B cell (primary cell): ENCODE results near the gene TMEM80. TPM values are rescaled to one million over a fixed set of nuclear protein-coding genes. Genes with fewer than 3 reads are reported as not detected.

Experiments used
- ATAC-seq: fragments of 200-7000 bp; cut with Tn5 transposase; one replicate; pipeline ENCODE4 v1.10.0; 2021; ENCODE audit warnings: low read depth, mild to moderate bottlenecking, moderate number of reproducible peaks, moderate library complexity
- CTCF ChIA-PET: fragments of 350-600 bp; sonication (Branson Sonifier 250); formaldehyde crosslinking; loops from one replicate; lab custom pipeline; 2021; ENCODE audit warnings: antibody characterized with exemption, inconsistent platforms; lab: Charles Lee
- POLR2A ChIA-PET: fragments of 350-600 bp; sonication (Branson Sonifier 250); formaldehyde crosslinking; loops from one replicate; lab custom pipeline; 2021; ENCODE audit warnings: antibody characterized with exemption; lab: Charles Lee
- DNase-seq: peaks from one replicate; pipeline ENCODE4 v3.0.0; 2013
- H2AFZ ChIP-seq: 2 replicates; pipeline ENCODE4 v1.6.1; 2012; ENCODE audit warnings: mild to moderate bottlenecking, low read depth, low read length; ENCODE audit not compliant: insufficient read depth, poor library complexity, severe bottlenecking
- H3K27ac ChIP-seq, 2 donors: 1 replicate in 1 of 2; 2 replicates in 1 of 2; pipeline ENCODE4 v1.5.1; 2012 to 2013; ENCODE audit warnings: low read length in 2 of 2, mild to moderate bottlenecking in 2 of 2, moderate library complexity in 1 of 2
- H3K27me3 ChIP-seq, 4 experiments: fragments of 200-600 bp in 1 of 4; sonication (generic) in 1 of 4; replicated peaks in 1 of 4; 1 replicate in 2 of 4; 2 replicates in 2 of 4; pipeline versions ENCODE4 v1.6.1 to v1.7.0; 2013 to 2016; ENCODE audit warnings: low read length in 3 of 4, mild to moderate bottlenecking in 2 of 4, mixed read lengths in 1 of 4, moderate library complexity in 1 of 4; ENCODE audit not compliant: insufficient read depth in 4 of 4, control insufficient read depth in 3 of 4; ENCODE audit errors: control extremely low read depth in 1 of 4
- H3K36me3 ChIP-seq, 2 experiments: replicated peaks in 1 of 2; 1 replicate in 1 of 2; 2 replicates in 1 of 2; pipeline versions ENCODE4 v1.6.1 to v1.7.1; 2013; ENCODE audit warnings: low read length in 1 of 2; ENCODE audit not compliant: insufficient read depth in 2 of 2, control insufficient read depth in 1 of 2; ENCODE audit errors: control extremely low read depth in 1 of 2, extremely low read depth in 1 of 2
- H3K4me1 ChIP-seq, 2 donors: fragments of 200-600 bp in 1 of 2; sonication (generic) in 1 of 2; 1 replicate in 1 of 2; 2 replicates in 1 of 2; pipeline versions ENCODE4 v1.5.1 to v1.6.1; 2013 to 2017; ENCODE audit warnings: low read length in 2 of 2; ENCODE audit not compliant: control insufficient read depth in 2 of 2, insufficient read depth in 2 of 2
- H3K4me2 ChIP-seq: replicated peaks from 2 replicates; pipeline ENCODE3; 2012; ENCODE audit warnings: mild to moderate bottlenecking, low read depth, low read length; ENCODE audit not compliant: poor library complexity, severe bottlenecking
- H3K4me3 ChIP-seq, 5 experiments: fragments of 200-600 bp in 1 of 5; sonication (generic) in 1 of 5; 1 replicate in 3 of 5; 2 replicates in 2 of 5; pipeline versions ENCODE4 v1.5.1 to v1.7.0; 2011 to 2016; ENCODE audit warnings: low read length in 4 of 5, mild to moderate bottlenecking in 4 of 5, low read depth in 2 of 5, control low read depth in 1 of 5, moderate library complexity in 1 of 5; ENCODE audit not compliant: insufficient read depth in 1 of 5; ENCODE audit errors: control extremely low read depth in 1 of 5, extremely low read depth in 1 of 5
- H3K79me2 ChIP-seq: fragments of 200-600 bp; sonication (generic); one replicate; pipeline ENCODE4 v1.6.0; 2016; ENCODE audit warnings: low read length; ENCODE audit not compliant: control insufficient read depth, insufficient read depth
- H3K9ac ChIP-seq: fragments of 200-600 bp; sonication (generic); 2 replicates; pipeline ENCODE4 v1.6.1; 2017; ENCODE audit warnings: mild to moderate bottlenecking, low read length, moderate library complexity
- H3K9me3 ChIP-seq, 3 donors: one replicate each; pipeline versions ENCODE4 v1.6.1 to v1.7.1; 2013; ENCODE audit warnings: low read length in 2 of 3; ENCODE audit not compliant: control insufficient read depth in 2 of 3, insufficient read depth in 1 of 3; ENCODE audit errors: control extremely low read depth in 1 of 3
- H4K20me1 ChIP-seq: 2 replicates; pipeline ENCODE4 v1.6.0; 2012; ENCODE audit warnings: mild to moderate bottlenecking, low read length; ENCODE audit not compliant: insufficient read depth, control insufficient read depth, poor library complexity, severe bottlenecking
- H3K27ac Mint-ChIP-seq: one replicate; pipeline ENCODE4 v1.8.0; 2021; ENCODE audit warnings: mixed read lengths
- H3K27me3 Mint-ChIP-seq: one replicate; pipeline ENCODE4 v1.8.0; 2021; ENCODE audit warnings: mixed read lengths
- H3K4me1 Mint-ChIP-seq: one replicate; pipeline ENCODE4 v1.8.0; 2021; ENCODE audit warnings: mixed read lengths
- H3K4me3 Mint-ChIP-seq: one replicate; pipeline ENCODE4 v1.8.0; 2021; ENCODE audit warnings: mixed read lengths
- H3K9me3 Mint-ChIP-seq: one replicate; pipeline ENCODE4 v1.8.0; 2022; ENCODE audit warnings: mixed read lengths; ENCODE audit not compliant: insufficient read depth
- EZH2 ChIP-seq: IDR thresholded peaks from 2 replicates; pipeline ENCODE4 v1.6.1; 2012; ENCODE audit warnings: borderline replicate concordance, low read depth, mild to moderate bottlenecking, moderate library complexity, low read length; ENCODE audit not compliant: insufficient read depth, poor library complexity, severe bottlenecking
- WGBS: methylation state at CpG from one replicate; pipeline ENCODE4 v1.1.5; 2013; ENCODE audit warnings: missing lambda C conversion rate; ENCODE audit not compliant: insufficient coverage; 5-methylcytosine and 5-hydroxymethylcytosine counted together
- intact Hi-C: fragments of 100-400 bp; cut with micrococcal nuclease; formaldehyde crosslinking; loops from one replicate; pipeline ENCODE4 v1.10.0; 2022
- polyA plus RNA-seq: library from polyadenylated mRNA; depleted of rRNA; stranded (reverse); fragments of >200 nt; gene quantifications from 2 replicates; pipeline ENCODE4 v1.2.3, GENCODE V29; 2012
- total RNA-seq, 2 donors: library from RNA; stranded (reverse); fragments of 120-200 nt in 1 of 2; gene quantifications; 1 replicate in 1 of 2; 2 replicates in 1 of 2; pipeline versions ENCODE4 v1.2.3 to v1.2.4, GENCODE V29; 2013 to 2022
- TF ChIP-seq, protein P1 (sequence below): fragments of 200-600 bp; IDR thresholded peaks from one replicate; pipeline ENCODE4 v1.8.0; 2022; ENCODE audit warnings: antibody characterized with exemption, mild to moderate bottlenecking

The TMEM80 gene
- total and polyA plus RNA-seq, 2 donors (not counting 1 experiment from before 2014, with no cell fraction given), result 72.5 to 84.1 TPM

DNA sequence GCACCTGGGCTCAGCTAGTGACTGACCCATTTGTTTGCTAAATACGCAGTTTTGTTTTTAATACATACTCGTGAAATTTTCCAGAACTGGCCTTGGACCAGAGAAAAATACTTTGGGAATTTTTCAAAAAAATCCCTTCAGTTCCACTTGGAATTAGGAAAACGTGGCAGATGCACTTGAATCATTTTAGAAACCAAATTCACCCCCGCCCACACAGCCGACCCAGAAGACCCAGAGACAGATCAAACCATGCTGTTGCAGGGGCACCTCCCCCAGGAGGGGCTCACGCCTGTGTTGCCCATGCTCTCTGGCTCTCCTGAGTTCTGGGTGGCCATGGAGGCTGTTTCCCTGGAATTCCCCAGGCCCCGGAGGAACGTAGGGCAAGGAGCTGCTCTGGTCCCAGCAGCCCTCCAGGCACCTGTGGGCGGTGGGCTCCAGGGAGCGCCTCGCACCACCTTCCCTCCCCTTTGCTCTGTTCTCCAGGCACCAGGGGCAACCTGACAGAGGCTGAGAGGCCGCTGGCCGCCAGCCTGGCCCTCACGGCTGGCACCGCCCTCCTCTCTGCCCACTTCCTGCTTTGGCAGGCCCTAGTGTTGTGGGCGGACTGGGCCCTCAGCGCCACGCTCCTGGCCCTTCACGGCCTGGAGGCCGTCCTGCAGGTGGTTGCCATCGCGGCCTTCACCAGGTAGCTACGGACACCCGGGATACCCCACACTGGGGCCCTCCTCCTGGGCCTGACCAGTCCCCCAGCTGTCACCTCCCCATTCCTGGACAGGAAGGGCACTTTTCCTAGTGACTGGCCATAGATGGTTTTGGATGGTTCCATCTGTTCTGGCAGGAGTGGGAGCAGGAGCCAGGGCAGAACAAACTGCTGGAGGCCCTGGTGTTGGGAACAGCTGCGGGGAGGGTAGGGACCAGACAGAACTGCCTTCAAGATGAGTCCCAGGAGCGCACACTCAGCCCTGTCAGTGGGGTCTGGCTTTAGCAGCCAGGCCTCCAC, 7.1 kb downstream of the TMEM80 start:
- POLR2A ChIA-PET, result no interaction called here
- ATAC-seq (no peak), DNase-seq (no peak)
- no peak overlapping the region for H2AFZ ChIP-seq
- peaks cover 0 to 21% (median 10%) of the 10 kb centered on the region in 4 experiments for H3K27me3 ChIP-seq
- CTCF ChIA-PET, result no interaction called here
- no peak overlapping the region for H3K4me3 ChIP-seq
- no peak overlapping the region for H3K27ac ChIP-seq
- 81% methylated on average over 25 of the region's 26 CpGs for WGBS
- H3K4me1 ChIP-seq, result peaks cover 13% of the 10 kb centered on the region in 2 donors
- TF ChIP-seq, protein P1, sequence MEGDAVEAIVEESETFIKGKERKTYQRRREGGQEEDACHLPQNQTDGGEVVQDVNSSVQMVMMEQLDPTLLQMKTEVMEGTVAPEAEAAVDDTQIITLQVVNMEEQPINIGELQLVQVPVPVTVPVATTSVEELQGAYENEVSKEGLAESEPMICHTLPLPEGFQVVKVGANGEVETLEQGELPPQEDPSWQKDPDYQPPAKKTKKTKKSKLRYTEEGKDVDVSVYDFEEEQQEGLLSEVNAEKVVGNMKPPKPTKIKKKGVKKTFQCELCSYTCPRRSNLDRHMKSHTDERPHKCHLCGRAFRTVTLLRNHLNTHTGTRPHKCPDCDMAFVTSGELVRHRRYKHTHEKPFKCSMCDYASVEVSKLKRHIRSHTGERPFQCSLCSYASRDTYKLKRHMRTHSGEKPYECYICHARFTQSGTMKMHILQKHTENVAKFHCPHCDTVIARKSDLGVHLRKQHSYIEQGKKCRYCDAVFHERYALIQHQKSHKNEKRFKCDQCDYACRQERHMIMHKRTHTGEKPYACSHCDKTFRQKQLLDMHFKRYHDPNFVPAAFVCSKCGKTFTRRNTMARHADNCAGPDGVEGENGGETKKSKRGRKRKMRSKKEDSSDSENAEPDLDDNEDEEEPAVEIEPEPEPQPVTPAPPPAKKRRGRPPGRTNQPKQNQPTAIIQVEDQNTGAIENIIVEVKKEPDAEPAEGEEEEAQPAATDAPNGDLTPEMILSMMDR, result no peak
- no peak for TF ChIP-seq EZH2
- no peak overlapping the region for H3K4me2 ChIP-seq
- intact Hi-C loops, result no loop called here
- peaks cover 10% of the 10 kb centered on the region for H3K79me2 ChIP-seq
- no peak overlapping the region for H3K9ac ChIP-seq
- peaks cover 0 to 4% (median 0%) of the 10 kb centered on the region in 3 donors for H3K9me3 ChIP-seq
- H3K27ac Mint-ChIP-seq, result no peak overlapping the region
- no peak overlapping the region for H3K4me3 Mint-ChIP-seq
- no peaks in the 10 kb centered on the region for H3K9me3 Mint-ChIP-seq
- peaks cover 10% of the 10 kb centered on the region for H3K4me1 Mint-ChIP-seq
- H3K27me3 Mint-ChIP-seq, result peaks cover 5% of the 10 kb centered on the region
- H4K20me1 ChIP-seq, result peaks cover 12% of the 10 kb centered on the region
- H3K36me3 ChIP-seq, result peaks cover 0 to 19% of the 10 kb centered on the region in 2 experiments

DNA sequence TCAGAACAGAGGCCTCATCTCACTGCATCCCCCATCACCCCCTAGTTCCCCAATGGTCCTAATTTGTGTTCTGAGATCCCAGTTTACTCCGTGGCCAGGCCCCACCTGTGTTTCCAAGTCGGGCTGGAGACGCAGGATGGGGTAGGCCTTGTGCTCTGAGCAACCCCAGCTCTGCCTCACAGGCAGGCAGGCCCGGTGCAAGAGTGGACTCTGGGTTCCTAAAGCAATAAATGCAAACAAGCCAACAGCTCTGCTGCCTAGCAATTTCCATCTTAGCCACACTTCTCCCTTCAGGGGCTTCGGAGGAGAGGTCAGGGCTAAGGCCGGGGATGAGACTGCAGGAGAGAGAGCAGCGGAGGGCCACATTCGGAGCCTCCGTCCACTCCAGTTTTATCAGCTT, 7.9 kb downstream of the TMEM80 start:
- DNase-seq, result no peak
- intact Hi-C loops, result no loop called here
- Histone ChIP-seq H3K9me3 (peaks cover 0 to 4% (median 0%) of the 10 kb centered on the region in 3 donors), H3K79me2 (peaks cover 10% of the 10 kb centered on the region), H3K9ac (no peak overlapping the region), H4K20me1 (peaks cover 12% of the 10 kb centered on the region), H3K4me3 (no peak overlapping the region), H3K27ac (no peak overlapping the region), H3K36me3 (peaks cover 0 to 17% of the 10 kb centered on the region in 2 experiments), H3K27me3 (peaks cover 0 to 24% (median 10%) of the 10 kb centered on the region in 4 experiments), H3K4me1 (peaks cover 8 to 13% of the 10 kb centered on the region in 2 donors), H3K4me2 (no peak overlapping the region), H2AFZ (no peak overlapping the region)
- POLR2A ChIA-PET, result no interaction called here
- CTCF ChIA-PET, result no interaction called here
- no peak overlapping the region for H3K4me3 Mint-ChIP-seq
- H3K27me3 Mint-ChIP-seq, result peaks cover 5% of the 10 kb centered on the region
- no peaks in the 10 kb centered on the region for H3K9me3 Mint-ChIP-seq
- no peak for ATAC-seq
- WGBS, result 99% methylated on average over 7 of the region's 9 CpGs
- H3K4me1 Mint-ChIP-seq, result peaks cover 5% of the 10 kb centered on the region
- TF ChIP-seq, protein P1, result no peak
- no peak overlapping the region for H3K27ac Mint-ChIP-seq
